Left lung (tissue), 10 donors: ENCODE measurements around the gene ZYX. TPM values are rescaled to one million over a fixed set of nuclear protein-coding genes. Genes with fewer than 3 reads are reported as not detected.

ENCODE experiments used
- ATAC-seq: fragments of 200-7000 bp; cut with Tn5 transposase; one replicate; pipeline ENCODE4 v1.9.1; 2020; ENCODE audit warnings: moderate library complexity
- DNase-seq, 4 donors: peaks; one replicate each; pipeline ENCODE4 v3.0.0-alpha.2; 2013 to 2020
- H3K27ac ChIP-seq, 2 donors: fragments of 200-600 bp; sonication (generic) in 1 of 2; one replicate each; pipeline versions ENCODE4 v1.5.0 to v1.8.0; 2020 to 2021
- H3K27me3 ChIP-seq, 2 donors: fragments of 200-600 bp; sonication (generic) in 1 of 2; one replicate each; pipeline versions ENCODE4 v1.5.0 to v1.8.0; 2020 to 2021
- H3K36me3 ChIP-seq, 2 donors: fragments of 200-600 bp; sonication (generic) in 1 of 2; one replicate each; pipeline versions ENCODE4 v1.5.0 to v1.8.0; 2020 to 2021
- H3K4me1 ChIP-seq, 2 donors: fragments of 200-600 bp; one replicate each; pipeline ENCODE4 v1.8.0; 2021
- H3K4me3 ChIP-seq, 2 donors: fragments of 200-600 bp; sonication (generic) in 1 of 2; one replicate each; pipeline versions ENCODE4 v1.5.0 to v1.8.0; 2020 to 2021; ENCODE audit warnings: mild to moderate bottlenecking in 1 of 2
- H3K9me3 ChIP-seq, 2 donors: fragments of 200-600 bp; sonication (generic) in 1 of 2; one replicate each; pipeline versions ENCODE4 v1.5.0 to v1.8.0; 2020 to 2021
- CTCF ChIP-seq, 2 donors: fragments of 200-600 bp; sonication (generic) in 1 of 2; IDR thresholded peaks; one replicate each; pipeline versions ENCODE4 v1.5.0 to v1.8.0; 2021; ENCODE audit warnings: antibody characterized with exemption in 2 of 2
- intact Hi-C, 2 donors: fragments of 100-400 bp; cut with DNase I; formaldehyde crosslinking; loops; one replicate each; pipeline versions ENCODE4 v1.11.2 to v1.14.2; 2022
- polyA plus RNA-seq, 6 donors: library from polyadenylated mRNA; unstranded; fragments of 120-200 nt; gene quantifications; one replicate each; pipeline ENCODE4 v1.2.1, GENCODE V29; 2013; ENCODE audit not compliant: insufficient read length in 6 of 6
- total RNA-seq, 2 donors: library from RNA; stranded (reverse); fragmentation: NEBNext Ultra II Directional; extraction: Animal tissue kit (Norgen Biotek cat#: 25700); gene quantifications; one replicate each; pipeline ENCODE4 v1.2.1, GENCODE V29; 2021
- donor health status: DM: no; HTN: yes; CAD: no.
- donor health status: DM: no; HTN: no; CAD: no.

Gene ZYX
- total and polyA plus RNA-seq, 8 donors = 117 to 307 (median 182) TPM

DNA sequence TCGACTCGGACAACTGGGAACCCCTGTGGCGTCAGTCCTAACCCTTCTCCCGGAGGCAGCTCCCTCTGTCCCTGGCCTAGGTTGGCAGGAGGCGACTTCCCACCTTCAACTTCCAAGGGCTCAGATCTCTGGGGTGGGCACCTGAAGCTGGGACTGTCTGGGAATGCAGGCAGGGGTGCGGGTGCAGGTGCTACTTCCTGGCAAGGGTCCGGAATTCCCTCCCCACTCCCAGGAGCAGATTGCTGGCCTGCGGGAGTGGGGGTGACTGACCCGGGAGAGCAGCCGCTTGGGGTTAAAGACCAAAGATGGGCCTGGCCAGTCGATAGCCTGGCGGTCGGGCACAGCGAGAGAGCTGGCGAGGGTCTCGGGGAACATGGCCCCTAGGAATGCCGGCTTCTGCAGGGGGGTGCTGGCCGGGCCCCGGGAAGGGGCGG, 27.1 kb downstream of the ZYX start:
- intact Hi-C loops = no loop called here
- Histone ChIP-seq H3K4me1 (peaks cover 12 to 69% of the 10 kb centered on the region in 2 donors), H3K4me3 (peak overlapping the region; percentile 35 to 47), H3K27ac (no peak overlapping the region), H3K36me3 (no peaks in the 10 kb centered on the region), H3K9me3 (no peaks in the 10 kb centered on the region), H3K27me3 (peaks cover 0 to 14% of the 10 kb centered on the region in 2 donors)
- DNase-seq (no peak), ATAC-seq (peak; percentile 22)
- TF ChIP-seq CTCF (IDR thresholded peaks at IDR 0.05) = no peak

- ATAC-seq = peak; percentile 86
- no peaks in the 10 kb centered on the region for H3K9me3 ChIP-seq
- peak within 1 kb of the TSS; percentile 35 to 47 for H3K4me3 ChIP-seq
Measured at GRCh38 chr7:143408686-143409561, 27.8 kb downstream of the ZYX start, which contains the start of gene EPHA1. Gene EPHA1, minus strand, starts transcription at chr7:143408856. Its CDS starts 51 bp downstream, at chr7:143408805.

DNA sequence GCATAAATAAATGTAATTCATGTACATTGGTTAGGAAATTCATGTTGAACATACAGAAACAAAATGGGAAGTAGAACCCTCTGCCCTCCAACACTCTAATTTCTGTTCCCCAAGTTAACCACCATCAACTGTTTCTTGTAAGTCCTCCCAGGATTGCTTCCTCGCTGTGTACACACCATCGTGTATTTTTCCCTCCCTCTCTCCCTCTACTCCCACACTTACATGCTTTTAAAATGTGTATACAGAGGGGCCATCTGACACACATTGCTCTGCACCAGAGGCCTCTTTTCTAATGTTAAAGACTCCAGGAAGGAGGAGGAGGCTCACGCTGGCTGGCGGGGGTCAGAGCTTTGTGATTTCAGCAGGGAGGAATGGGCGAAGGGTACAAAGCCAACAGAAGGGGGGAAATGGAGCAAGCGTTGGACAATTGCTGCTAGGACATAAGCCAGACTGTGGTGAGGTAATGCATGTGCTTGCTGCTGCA, 29.4 kb downstream of the ZYX start:
- DNase-seq (peak in 1 of 4 donors; percentile 56), ATAC-seq (no peak)
- Histone ChIP-seq H3K27ac (peak overlapping the region; percentile 13 to 76), H3K27me3 (peaks cover 0 to 14% of the 10 kb centered on the region in 2 donors), H3K4me1 (peaks cover 12 to 78% of the 10 kb centered on the region in 2 donors), H3K36me3 (no peaks in the 10 kb centered on the region), H3K4me3 (no peak overlapping the region), H3K9me3 (no peaks in the 10 kb centered on the region)
- intact Hi-C loops = no loop called here
- TF ChIP-seq CTCF (IDR thresholded peaks at IDR 0.05) = no peak

More at GRCh38 chr7:143408686-143409561, 27.8 kb downstream of the ZYX start, which contains the start of gene EPHA1:
- peak in 1 of 4 donors; percentile 73 for DNase-seq
- peaks cover 12 to 73% of the 10 kb centered on the region in 2 donors for H3K4me1 ChIP-seq
- H3K27me3 ChIP-seq = peaks cover 0 to 14% of the 10 kb centered on the region in 2 donors
- peak; percentile 34 to 48 for TF ChIP-seq CTCF (IDR thresholded peaks at IDR 0.05)
- intact Hi-C loops = no loop called here
- no peak within 1 kb of the TSS for H3K27ac ChIP-seq
- H3K36me3 ChIP-seq = no peaks in the 10 kb centered on the region

GRCh38 chr7:143411976-143412708, 31.0 kb downstream of the ZYX start:
- Histone ChIP-seq H3K9me3 (no peaks in the 10 kb centered on the region), H3K4me1 (peaks cover 12 to 83% of the 10 kb centered on the region in 2 donors), H3K36me3 (no peaks in the 10 kb centered on the region), H3K27me3 (peaks cover 0 to 14% of the 10 kb centered on the region in 2 donors), H3K4me3 (no peak overlapping the region), H3K27ac (no peak overlapping the region)
- DNase-seq (no peak), ATAC-seq (no peak)
- no peak for TF ChIP-seq CTCF (IDR thresholded peaks at IDR 0.05)
- intact Hi-C loops = no loop called here
